HepG2 (cell line): ENCODE data around the gene SCYGR6. TPM values are rescaled to one million over a fixed set of nuclear protein-coding genes. Genes with fewer than 3 reads are reported as not detected.
A peak's percentile ranks its signal among the peaks of the same experiment; 100 is the strongest.

Source experiments
- BRCA1 ChIP-seq: sonication (generic); formaldehyde crosslinking; IDR thresholded peaks from 2 replicates; pipeline ENCODE4 v1.4.0; 2020; ENCODE audit warnings: missing genetic modification reagents
- FOSL1 ChIP-seq: sonication (generic); formaldehyde crosslinking; IDR thresholded peaks from 2 replicates; pipeline ENCODE4 v1.9.0; 2021; ENCODE audit warnings: missing genetic modification reagents, borderline replicate concordance
- GABPB1 ChIP-seq: IDR thresholded peaks from 2 replicates; pipeline ENCODE4 v1.6.1; 2016; ENCODE audit warnings: mild to moderate bottlenecking, missing genetic modification reagents, moderate library complexity, missing compliant biosample characterization
- GATA4 ChIP-seq: sonication (generic); IDR thresholded peaks from 2 replicates; pipeline ENCODE4 v1.6.1; 2016; ENCODE audit warnings: antibody characterized with exemption, low read depth, borderline replicate concordance
- HNRNPLL ChIP-seq: fragments of 200-400 bp; formaldehyde crosslinking; IDR thresholded peaks from 2 replicates; pipeline ENCODE4 v1.6.1; 2017; ENCODE audit warnings: mild to moderate bottlenecking, low read depth, low read length; ENCODE audit not compliant: poor library complexity, severe bottlenecking
- MTA3 ChIP-seq: sonication (generic); formaldehyde crosslinking; IDR thresholded peaks from 2 replicates; pipeline ENCODE4 v1.4.0; 2020; ENCODE audit warnings: missing genetic modification reagents
- NCOA1 ChIP-seq: sonication (generic); formaldehyde crosslinking; IDR thresholded peaks from 2 replicates; pipeline ENCODE4 v1.9.0; 2021; ENCODE audit warnings: missing genetic modification reagents
- ZBTB3 ChIP-seq: sonication (generic); formaldehyde crosslinking; IDR thresholded peaks from 2 replicates; pipeline ENCODE4 v1.4.0; 2020; ENCODE audit warnings: low read depth, mild to moderate bottlenecking, moderate library complexity, missing genetic modification reagents, borderline replicate concordance
- ZFP90 ChIP-seq: sonication (generic); formaldehyde crosslinking; IDR thresholded peaks from 2 replicates; pipeline ENCODE4 v1.8.0; 2022; ENCODE audit warnings: missing genetic modification reagents, mild to moderate bottlenecking, inconsistent platforms, borderline replicate concordance
- ZNF160 ChIP-seq: sonication (generic); formaldehyde crosslinking; IDR thresholded peaks from 2 replicates; pipeline ENCODE4 v1.8.0; 2022; ENCODE audit warnings: mild to moderate bottlenecking, inconsistent platforms, missing genetic modification reagents
- ZNF350 ChIP-seq: sonication (generic); formaldehyde crosslinking; IDR thresholded peaks from 2 replicates; pipeline ENCODE4 v1.4.0; 2020; ENCODE audit warnings: mild to moderate bottlenecking, low read depth, missing genetic modification reagents, borderline replicate concordance
- ZNF589 ChIP-seq: sonication (generic); formaldehyde crosslinking; conservative IDR thresholded peaks from 2 replicates; pipeline ENCODE4 v1.8.0; 2022; ENCODE audit warnings: mild to moderate bottlenecking, moderate library complexity, missing genetic modification reagents
- ZNF678 ChIP-seq: sonication (generic); formaldehyde crosslinking; IDR thresholded peaks from 2 replicates; pipeline ENCODE4 v1.4.0; 2020; ENCODE audit warnings: mild to moderate bottlenecking, missing genetic modification reagents
- ZNF775 ChIP-seq: sonication (generic); formaldehyde crosslinking; IDR thresholded peaks from 2 replicates; pipeline ENCODE4 v1.4.0; 2020; ENCODE audit warnings: missing genetic modification reagents, mild to moderate bottlenecking, moderate library complexity, borderline replicate concordance
- polyA plus RNA-seq, 8 experiments: library from polyadenylated mRNA; depleted of rRNA in 3 of 8; stranded (reverse) in 7 of 8; unstranded in 1 of 8; fragments of >200 nt; fragmentation: Illumina TruSeq in 4 of 8; extraction: Trizol in 4 of 8; gene quantifications; 2 replicates each; pipeline versions ENCODE4 v1.2.1 to v1.2.3, GENCODE V29; 2011 to 2016; ENCODE audit warnings: low read depth in 4 of 8, missing spikeins in 1 of 8, mixed read lengths in 1 of 8; ENCODE audit not compliant: insufficient read depth in 1 of 8
- total RNA-seq, 5 experiments: library from RNA; depleted of rRNA; stranded (reverse); fragments of >200 nt; fragmentation: Illumina TruSeq; extraction: Trizol; gene quantifications; 2 replicates each; pipeline ENCODE4 v1.2.3, GENCODE V29; 2016; ENCODE audit warnings: low read depth in 1 of 5
- TF ChIP-seq, protein P1 (sequence below): sonication (generic); formaldehyde crosslinking; IDR thresholded peaks from 2 replicates; pipeline ENCODE4 v1.5.0; 2020; ENCODE audit warnings: mild to moderate bottlenecking, missing genetic modification reagents, borderline replicate concordance
- TF ChIP-seq, protein P2 (sequence below), 2 experiments: IDR thresholded peaks; 2 replicates each; pipeline ENCODE4 v1.6.1; 2011 to 2012; ENCODE audit warnings: low read length in 2 of 2, borderline replicate concordance in 1 of 2, low read depth in 1 of 2, mild to moderate bottlenecking in 1 of 2, moderate library complexity in 1 of 2
- TF ChIP-seq, protein P3 (sequence below): sonication (generic); formaldehyde crosslinking; IDR thresholded peaks from 2 replicates; pipeline ENCODE4 v1.4.0; 2020; ENCODE audit warnings: missing genetic modification reagents, borderline replicate concordance
- TF ChIP-seq, protein P4 (sequence below), 2 experiments: fragments of 450-650 bp in 1 of 2; sonication (generic) in 1 of 2; formaldehyde crosslinking; IDR thresholded peaks; 2 replicates each; pipeline versions ENCODE4 v1.5.0 to v1.8.0; 2020 to 2022; ENCODE audit warnings: mild to moderate bottlenecking in 1 of 2, missing genetic modification reagents in 1 of 2

Gene SCYGR6
- total and polyA plus RNA-seq, 2 of the 13 experiments (the other 11 are each of a cell fraction or from before 2014, with no cell fraction given) = not detected

DNA sequence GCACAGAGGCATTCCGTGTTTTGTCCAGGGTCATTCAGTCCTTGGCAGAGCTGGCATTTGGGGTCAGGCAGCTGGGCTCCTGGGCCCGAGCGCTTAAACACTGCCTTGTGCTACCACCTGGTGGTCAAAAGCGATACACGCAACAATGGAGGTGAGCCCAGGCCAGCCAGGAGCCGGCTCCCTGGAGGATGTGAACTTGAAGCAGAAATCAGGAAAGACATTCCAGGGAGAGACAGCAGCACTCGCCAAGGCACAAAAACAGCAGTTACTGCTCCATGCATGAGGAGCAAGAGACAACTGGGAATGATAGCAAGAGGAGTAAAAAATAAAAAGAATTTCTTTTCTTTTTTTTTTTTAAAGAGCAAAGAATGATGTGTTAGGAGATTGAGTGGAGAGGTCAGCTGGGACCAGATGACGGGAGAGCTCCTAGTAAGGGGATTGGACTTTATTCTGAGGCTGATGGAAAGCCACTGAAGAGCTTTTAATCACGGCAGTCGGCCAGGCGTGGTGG, 41.9 kb upstream of the SCYGR6 start (continued):
- TF ChIP-seq GABPB1 = no peak; the same call in 1 of the 2 replicates
- no peak for TF ChIP-seq NCOA1
- TF ChIP-seq FOSL1 (CRISPR knock-in tag) = no peak
- TF ChIP-seq ZNF160 (CRISPR knock-in tag) = no peak
- TF ChIP-seq GATA4 = no peak
- no peak for TF ChIP-seq ZBTB3 (CRISPR knock-in tag)
- no peak for TF ChIP-seq ZNF589 (CRISPR knock-in tag)
- TF ChIP-seq BRCA1 (CRISPR knock-in tag) = 0 out of 2 replicates have a peak, but pooled peaks have one; percentile 77
- TF ChIP-seq, protein P1, sequence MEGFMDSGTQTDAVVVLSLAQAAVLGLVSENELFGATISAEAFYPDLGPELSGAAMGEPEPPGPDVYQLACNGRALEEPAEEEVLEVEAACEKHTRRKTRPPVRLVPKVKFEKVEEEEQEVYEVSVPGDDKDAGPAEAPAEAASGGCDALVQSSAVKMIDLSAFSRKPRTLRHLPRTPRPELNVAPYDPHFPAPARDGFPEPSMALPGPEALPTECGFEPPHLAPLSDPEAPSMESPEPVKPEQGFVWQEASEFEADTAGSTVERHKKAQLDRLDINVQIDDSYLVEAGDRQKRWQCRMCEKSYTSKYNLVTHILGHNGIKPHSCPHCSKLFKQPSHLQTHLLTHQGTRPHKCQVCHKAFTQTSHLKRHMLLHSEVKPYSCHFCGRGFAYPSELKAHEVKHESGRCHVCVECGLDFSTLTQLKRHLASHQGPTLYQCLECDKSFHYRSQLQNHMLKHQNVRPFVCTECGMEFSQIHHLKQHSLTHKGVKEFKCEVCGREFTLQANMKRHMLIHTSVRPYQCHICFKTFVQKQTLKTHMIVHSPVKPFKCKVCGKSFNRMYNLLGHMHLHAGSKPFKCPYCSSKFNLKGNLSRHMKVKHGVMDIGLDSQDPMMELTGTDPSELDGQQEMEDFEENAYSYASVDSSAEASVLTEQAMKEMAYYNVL = no peak
- TF ChIP-seq, protein P2, sequence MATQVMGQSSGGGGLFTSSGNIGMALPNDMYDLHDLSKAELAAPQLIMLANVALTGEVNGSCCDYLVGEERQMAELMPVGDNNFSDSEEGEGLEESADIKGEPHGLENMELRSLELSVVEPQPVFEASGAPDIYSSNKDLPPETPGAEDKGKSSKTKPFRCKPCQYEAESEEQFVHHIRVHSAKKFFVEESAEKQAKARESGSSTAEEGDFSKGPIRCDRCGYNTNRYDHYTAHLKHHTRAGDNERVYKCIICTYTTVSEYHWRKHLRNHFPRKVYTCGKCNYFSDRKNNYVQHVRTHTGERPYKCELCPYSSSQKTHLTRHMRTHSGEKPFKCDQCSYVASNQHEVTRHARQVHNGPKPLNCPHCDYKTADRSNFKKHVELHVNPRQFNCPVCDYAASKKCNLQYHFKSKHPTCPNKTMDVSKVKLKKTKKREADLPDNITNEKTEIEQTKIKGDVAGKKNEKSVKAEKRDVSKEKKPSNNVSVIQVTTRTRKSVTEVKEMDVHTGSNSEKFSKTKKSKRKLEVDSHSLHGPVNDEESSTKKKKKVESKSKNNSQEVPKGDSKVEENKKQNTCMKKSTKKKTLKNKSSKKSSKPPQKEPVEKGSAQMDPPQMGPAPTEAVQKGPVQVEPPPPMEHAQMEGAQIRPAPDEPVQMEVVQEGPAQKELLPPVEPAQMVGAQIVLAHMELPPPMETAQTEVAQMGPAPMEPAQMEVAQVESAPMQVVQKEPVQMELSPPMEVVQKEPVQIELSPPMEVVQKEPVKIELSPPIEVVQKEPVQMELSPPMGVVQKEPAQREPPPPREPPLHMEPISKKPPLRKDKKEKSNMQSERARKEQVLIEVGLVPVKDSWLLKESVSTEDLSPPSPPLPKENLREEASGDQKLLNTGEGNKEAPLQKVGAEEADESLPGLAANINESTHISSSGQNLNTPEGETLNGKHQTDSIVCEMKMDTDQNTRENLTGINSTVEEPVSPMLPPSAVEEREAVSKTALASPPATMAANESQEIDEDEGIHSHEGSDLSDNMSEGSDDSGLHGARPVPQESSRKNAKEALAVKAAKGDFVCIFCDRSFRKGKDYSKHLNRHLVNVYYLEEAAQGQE (IDR thresholded peaks at IDR 0.05; ENCODE audit: borderline replicate concordance in 1 of 2, low read depth in 1 of 2, low read length in 2 of 2) = no peak
- TF ChIP-seq, protein P3, sequence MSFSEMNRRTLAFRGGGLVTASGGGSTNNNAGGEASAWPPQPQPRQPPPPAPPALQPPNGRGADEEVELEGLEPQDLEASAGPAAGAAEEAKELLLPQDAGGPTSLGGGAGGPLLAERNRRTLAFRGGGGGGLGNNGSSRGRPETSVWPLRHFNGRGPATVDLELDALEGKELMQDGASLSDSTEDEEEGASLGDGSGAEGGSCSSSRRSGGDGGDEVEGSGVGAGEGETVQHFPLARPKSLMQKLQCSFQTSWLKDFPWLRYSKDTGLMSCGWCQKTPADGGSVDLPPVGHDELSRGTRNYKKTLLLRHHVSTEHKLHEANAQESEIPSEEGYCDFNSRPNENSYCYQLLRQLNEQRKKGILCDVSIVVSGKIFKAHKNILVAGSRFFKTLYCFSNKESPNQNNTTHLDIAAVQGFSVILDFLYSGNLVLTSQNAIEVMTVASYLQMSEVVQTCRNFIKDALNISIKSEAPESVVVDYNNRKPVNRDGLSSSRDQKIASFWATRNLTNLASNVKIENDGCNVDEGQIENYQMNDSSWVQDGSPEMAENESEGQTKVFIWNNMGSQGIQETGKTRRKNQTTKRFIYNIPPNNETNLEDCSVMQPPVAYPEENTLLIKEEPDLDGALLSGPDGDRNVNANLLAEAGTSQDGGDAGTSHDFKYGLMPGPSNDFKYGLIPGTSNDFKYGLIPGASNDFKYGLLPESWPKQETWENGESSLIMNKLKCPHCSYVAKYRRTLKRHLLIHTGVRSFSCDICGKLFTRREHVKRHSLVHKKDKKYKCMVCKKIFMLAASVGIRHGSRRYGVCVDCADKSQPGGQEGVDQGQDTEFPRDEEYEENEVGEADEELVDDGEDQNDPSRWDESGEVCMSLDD (CRISPR knock-in tag) = no peak
- TF ChIP-seq HNRNPLL = no peak
- no peak for TF ChIP-seq MTA3
- peak; percentile 71; the same call in 1 of the 2 replicates for TF ChIP-seq ZNF350 (CRISPR knock-in tag)
- 0 out of 2 replicates have a peak, but pooled peaks have one; percentile 54 for TF ChIP-seq ZNF678
- TF ChIP-seq ZFP90 (CRISPR knock-in tag) = no peak
- TF ChIP-seq, protein P4, sequence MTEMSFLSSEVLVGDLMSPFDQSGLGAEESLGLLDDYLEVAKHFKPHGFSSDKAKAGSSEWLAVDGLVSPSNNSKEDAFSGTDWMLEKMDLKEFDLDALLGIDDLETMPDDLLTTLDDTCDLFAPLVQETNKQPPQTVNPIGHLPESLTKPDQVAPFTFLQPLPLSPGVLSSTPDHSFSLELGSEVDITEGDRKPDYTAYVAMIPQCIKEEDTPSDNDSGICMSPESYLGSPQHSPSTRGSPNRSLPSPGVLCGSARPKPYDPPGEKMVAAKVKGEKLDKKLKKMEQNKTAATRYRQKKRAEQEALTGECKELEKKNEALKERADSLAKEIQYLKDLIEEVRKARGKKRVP (CRISPR knock-in tag; IDR thresholded peaks at IDR 0.05) = no peak
- TF ChIP-seq ZNF775 (CRISPR knock-in tag) = no peak
